ENCODE data around the gene NFKB1. TPM values are rescaled to one million over a fixed set of nuclear protein-coding genes. Genes with fewer than 3 reads are reported as not detected.

The NFKB1 gene
- total RNA-seq, 4 donors from 2014 or later, result 18.8 to 56.3 (median 30.8) TPM

DNA sequence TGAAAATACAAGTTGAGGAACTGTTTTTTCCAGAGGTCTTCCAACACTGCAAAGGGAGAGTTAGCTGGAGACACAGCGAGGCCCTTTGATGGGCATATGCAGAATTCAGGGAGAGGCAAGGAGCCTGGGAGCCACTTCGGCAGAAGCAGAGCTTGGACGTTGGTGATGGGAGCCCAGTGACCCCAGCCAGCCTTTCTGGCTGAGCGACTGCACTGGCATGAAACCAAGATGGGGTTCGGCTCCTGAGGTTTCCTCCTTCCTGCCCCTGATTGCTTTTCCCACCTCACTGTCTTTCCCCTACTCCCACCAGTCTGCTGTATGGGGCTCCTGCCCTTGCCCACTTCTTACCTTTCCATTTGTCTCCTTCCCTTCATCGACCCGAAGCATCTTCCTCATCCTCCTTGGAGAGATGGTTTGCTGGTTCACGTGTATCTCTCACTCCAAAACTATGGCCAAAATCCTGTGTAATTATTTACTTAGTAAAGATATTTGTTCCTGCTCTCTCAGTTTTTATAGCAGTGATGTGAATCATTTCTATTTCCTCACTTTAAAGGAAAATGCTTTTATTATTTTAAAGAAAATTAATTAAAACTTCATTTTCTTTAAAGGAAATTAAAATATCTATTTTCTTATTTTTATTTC lies 100.5 kb downstream of the NFKB1 start:
- no peaks in the 10 kb centered on the region for H3K36me3 ChIP-seq
- intact Hi-C loops (cut with DNase I; ENCODE audit: low total_unique reads), result no loop called here

DNA sequence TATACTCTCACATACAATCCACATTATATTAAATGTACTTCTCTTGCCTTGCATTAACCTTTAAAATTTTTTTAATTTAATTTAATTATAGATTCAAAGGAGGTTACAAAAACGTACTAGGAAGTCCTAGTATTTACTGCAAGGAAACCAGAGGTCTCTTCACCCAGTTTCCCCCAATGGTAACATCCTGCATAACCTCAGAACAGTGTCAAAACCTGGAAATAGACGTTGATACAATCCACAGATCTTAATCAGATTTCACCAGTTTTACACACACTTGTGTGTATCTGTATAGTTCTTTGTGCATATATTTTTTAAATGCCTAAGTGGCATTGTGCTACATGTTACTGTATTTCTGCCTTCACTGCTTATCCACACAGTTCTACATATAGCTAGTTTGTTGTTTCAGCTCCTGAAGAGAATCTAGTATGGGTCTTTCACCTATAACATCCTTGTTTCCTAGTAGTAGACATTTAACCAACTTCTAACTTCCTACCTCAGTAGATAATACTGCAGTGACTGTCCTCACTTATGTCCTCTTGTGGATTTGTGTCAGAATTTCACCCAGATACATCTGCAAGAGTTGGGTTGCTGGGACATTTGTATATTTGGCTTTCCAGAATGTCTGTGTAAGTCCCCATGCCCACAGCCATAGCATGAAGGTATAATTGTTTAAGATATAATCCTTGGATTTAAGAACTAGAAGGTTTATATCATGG lies 103.2 kb downstream of the NFKB1 start:
- intact Hi-C loops (cut with DNase I; ENCODE audit: low total_unique reads), result no loop called here
- Histone ChIP-seq H3K4me3 (no peak overlapping the region), H3K36me3 (no peaks in the 10 kb centered on the region)

More for the DNA sequence above, 100.5 kb downstream of the NFKB1 start:
- TF ChIP-seq, protein P1, sequence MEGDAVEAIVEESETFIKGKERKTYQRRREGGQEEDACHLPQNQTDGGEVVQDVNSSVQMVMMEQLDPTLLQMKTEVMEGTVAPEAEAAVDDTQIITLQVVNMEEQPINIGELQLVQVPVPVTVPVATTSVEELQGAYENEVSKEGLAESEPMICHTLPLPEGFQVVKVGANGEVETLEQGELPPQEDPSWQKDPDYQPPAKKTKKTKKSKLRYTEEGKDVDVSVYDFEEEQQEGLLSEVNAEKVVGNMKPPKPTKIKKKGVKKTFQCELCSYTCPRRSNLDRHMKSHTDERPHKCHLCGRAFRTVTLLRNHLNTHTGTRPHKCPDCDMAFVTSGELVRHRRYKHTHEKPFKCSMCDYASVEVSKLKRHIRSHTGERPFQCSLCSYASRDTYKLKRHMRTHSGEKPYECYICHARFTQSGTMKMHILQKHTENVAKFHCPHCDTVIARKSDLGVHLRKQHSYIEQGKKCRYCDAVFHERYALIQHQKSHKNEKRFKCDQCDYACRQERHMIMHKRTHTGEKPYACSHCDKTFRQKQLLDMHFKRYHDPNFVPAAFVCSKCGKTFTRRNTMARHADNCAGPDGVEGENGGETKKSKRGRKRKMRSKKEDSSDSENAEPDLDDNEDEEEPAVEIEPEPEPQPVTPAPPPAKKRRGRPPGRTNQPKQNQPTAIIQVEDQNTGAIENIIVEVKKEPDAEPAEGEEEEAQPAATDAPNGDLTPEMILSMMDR (IDR thresholded peaks at IDR 0.05), result no peak
- no peak for TF ChIP-seq POLR2A (IDR thresholded peaks at IDR 0.05)
- no peak overlapping the region for H3K4me3 ChIP-seq
- DNase-seq, result no peak
- no peak overlapping the region for H3K27ac ChIP-seq
- no peaks in the 10 kb centered on the region for H3K4me1 ChIP-seq
- no peaks in the 10 kb centered on the region for H3K27me3 ChIP-seq
- H3K9me3 ChIP-seq, result no peaks in the 10 kb centered on the region

DNA sequence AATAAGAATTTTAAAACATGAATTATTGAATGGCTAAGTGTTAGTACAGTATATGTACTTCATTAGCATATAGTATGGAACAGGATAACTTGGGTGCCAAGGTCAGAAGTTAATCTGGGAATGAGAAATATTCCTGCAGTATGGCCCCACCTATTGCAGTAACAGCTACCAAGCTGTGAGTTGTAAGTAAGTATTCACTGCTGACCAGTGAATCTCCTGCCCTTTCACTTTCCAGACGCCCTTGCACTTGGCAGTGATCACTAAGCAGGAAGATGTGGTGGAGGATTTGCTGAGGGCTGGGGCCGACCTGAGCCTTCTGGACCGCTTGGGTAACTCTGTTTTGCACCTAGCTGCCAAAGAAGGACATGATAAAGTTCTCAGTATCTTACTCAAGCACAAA lies 105.1 kb downstream of the NFKB1 start:
- Histone ChIP-seq H3K36me3 (no peaks in the 10 kb centered on the region), H3K4me3 (no peak overlapping the region), H3K4me1 (no peaks in the 10 kb centered on the region), H3K27ac (no peak overlapping the region), H3K27me3 (no peaks in the 10 kb centered on the region), H3K9me3 (no peaks in the 10 kb centered on the region)
- intact Hi-C loops (cut with DNase I; ENCODE audit: low total_unique reads), result no loop called here
- no peak for DNase-seq
- TF ChIP-seq POLR2A (IDR thresholded peaks at IDR 0.05), result no peak
- TF ChIP-seq, protein P1 (IDR thresholded peaks at IDR 0.05), result no peak

More for the DNA sequence above, 103.2 kb downstream of the NFKB1 start:
- Histone ChIP-seq H3K27me3 (no peaks in the 10 kb centered on the region), H3K9me3 (no peaks in the 10 kb centered on the region), H3K27ac (no peak overlapping the region), H3K4me1 (no peaks in the 10 kb centered on the region)
- TF ChIP-seq, protein P1 (IDR thresholded peaks at IDR 0.05), result no peak
- TF ChIP-seq POLR2A (IDR thresholded peaks at IDR 0.05), result no peak
- no peak for DNase-seq

DNA sequence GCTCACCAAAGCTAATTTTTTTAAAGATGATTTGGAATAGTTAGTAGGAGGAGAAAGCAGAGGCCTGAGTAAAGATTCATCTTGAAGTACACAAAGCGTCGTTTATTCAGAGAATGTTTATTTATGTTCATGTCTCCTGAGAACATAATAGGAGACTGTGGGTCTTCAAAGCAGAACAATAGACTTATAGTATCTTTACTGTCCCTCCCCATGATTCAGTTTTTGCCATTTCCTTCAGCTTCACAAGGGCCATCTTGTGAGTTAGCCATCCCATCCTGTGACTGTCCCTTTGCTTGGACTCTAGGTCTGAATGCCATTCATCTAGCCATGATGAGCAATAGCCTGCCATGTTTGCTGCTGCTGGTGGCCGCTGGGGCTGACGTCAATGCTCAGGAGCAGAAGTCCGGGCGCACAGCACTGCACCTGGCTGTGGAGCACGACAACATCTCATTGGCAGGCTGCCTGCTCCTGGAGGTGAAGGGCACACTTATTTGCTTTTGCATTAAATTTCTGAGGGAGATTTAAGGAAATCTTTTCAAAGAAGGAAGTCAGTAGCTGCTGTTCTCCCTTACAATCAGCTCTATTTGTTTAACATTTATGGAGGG lies 105.8 kb downstream of the NFKB1 start:
- Histone ChIP-seq H3K36me3 (no peaks in the 10 kb centered on the region), H3K27me3 (no peaks in the 10 kb centered on the region), H3K4me1 (no peaks in the 10 kb centered on the region), H3K9me3 (no peaks in the 10 kb centered on the region), H3K4me3 (no peak overlapping the region), H3K27ac (no peak overlapping the region)
- intact Hi-C loops (cut with DNase I; ENCODE audit: low total_unique reads), result no loop called here
- TF ChIP-seq, protein P1 (IDR thresholded peaks at IDR 0.05), result no peak
- no peak for TF ChIP-seq POLR2A (IDR thresholded peaks at IDR 0.05)
- no peak for DNase-seq

DNA sequence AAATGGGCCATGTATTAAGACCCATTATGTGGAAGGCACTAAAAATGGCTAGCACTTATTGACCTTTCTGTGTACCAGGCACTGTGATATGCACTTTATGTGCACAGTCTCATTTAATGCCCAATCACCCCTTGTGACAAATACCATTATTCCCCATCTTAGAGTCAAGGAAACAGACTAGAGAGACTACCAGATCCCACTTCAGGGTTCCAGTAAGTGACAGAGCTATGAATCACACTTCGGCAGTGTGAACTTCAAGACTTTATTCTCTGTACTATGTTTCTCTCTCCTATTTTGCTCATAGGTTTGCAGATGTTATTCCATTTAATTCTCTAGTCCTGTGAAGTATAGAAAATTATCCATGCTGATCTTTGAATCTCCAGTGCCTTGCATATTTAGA lies 107.0 kb downstream of the NFKB1 start:
- Histone ChIP-seq H3K27me3 (no peaks in the 10 kb centered on the region), H3K4me1 (no peaks in the 10 kb centered on the region), H3K9me3 (no peaks in the 10 kb centered on the region), H3K27ac (no peak overlapping the region), H3K36me3 (no peaks in the 10 kb centered on the region), H3K4me3 (no peak overlapping the region)
- intact Hi-C loops (cut with DNase I; ENCODE audit: low total_unique reads), result no loop called here
- no peak for DNase-seq
- TF ChIP-seq, protein P1 (IDR thresholded peaks at IDR 0.05), result no peak
- TF ChIP-seq POLR2A (IDR thresholded peaks at IDR 0.05), result no peak

Data from uterus (tissue), 4 donors.